Smooth muscle cell (in vitro differentiated cells): ENCODE data around the gene PAIP1. TPM values are rescaled to one million over a fixed set of nuclear protein-coding genes. Genes with fewer than 3 reads are reported as not detected.
"Not testable (repeated sequence)": the region's sequence is repeated elsewhere in the genome, so short reads cannot be mapped to it uniquely, and the experiment has no call there.

Experiments
- DNase-seq: peaks from one replicate; lab custom pipeline; 2025; ENCODE audit not compliant: unreplicated experiment; lab: John Stamatoyannopoulos, UW
- H2AFZ ChIP-seq: fragments of 200-600 bp; sonication (generic); 2 replicates; pipeline ENCODE4 v1.6.0; 2016; ENCODE audit warnings: antibody characterized with exemption, low read depth, mild to moderate bottlenecking
- H3F3A ChIP-seq: fragments of 200-600 bp; sonication (generic); 2 replicates; pipeline ENCODE4 v1.6.0; 2017; ENCODE audit warnings: antibody characterized with exemption, low read depth
- H3K27ac ChIP-seq: fragments of 200-600 bp; sonication (generic); 2 replicates; pipeline ENCODE4 v1.5.1; 2016; ENCODE audit warnings: low read depth, mild to moderate bottlenecking
- H3K27me3 ChIP-seq: fragments of 200-600 bp; sonication (generic); 2 replicates; pipeline ENCODE4 v1.6.1; 2016; ENCODE audit warnings: low read depth, mild to moderate bottlenecking
- H3K36me3 ChIP-seq: fragments of 200-600 bp; sonication (generic); 2 replicates; pipeline ENCODE4 v1.5.1; 2016; ENCODE audit warnings: low read depth
- H3K4me1 ChIP-seq: fragments of 200-600 bp; sonication (generic); 2 replicates; pipeline ENCODE4 v1.5.1; 2016; ENCODE audit warnings: low read depth
- H3K4me2 ChIP-seq: fragments of 200-600 bp; sonication (generic); 2 replicates; pipeline ENCODE4 v1.6.0; 2016; ENCODE audit warnings: mild to moderate bottlenecking
- H3K4me3 ChIP-seq: fragments of 200-600 bp; sonication (generic); 2 replicates; pipeline ENCODE4 v1.5.1; 2016; ENCODE audit warnings: mild to moderate bottlenecking
- H3K79me2 ChIP-seq: fragments of 200-600 bp; sonication (generic); 2 replicates; pipeline ENCODE4 v1.6.0; 2016; ENCODE audit warnings: low read depth, mild to moderate bottlenecking
- H3K9ac ChIP-seq: fragments of 200-600 bp; sonication (generic); 2 replicates; pipeline ENCODE4 v1.6.0; 2016; ENCODE audit warnings: low read depth
- H3K9me3 ChIP-seq: fragments of 200-600 bp; sonication (generic); replicated peaks from 2 replicates; pipeline ENCODE4 v1.5.1; 2016; ENCODE audit warnings: low read depth
- H4K20me1 ChIP-seq: fragments of 200-600 bp; sonication (generic); 2 replicates; pipeline ENCODE4 v1.6.0; 2016; ENCODE audit warnings: low read depth
- WGBS: methylation state at CpG from one replicate; pipeline ENCODE4 v1.1.7; 2016; ENCODE audit warnings: low lambda C conversion rate; 5-methylcytosine and 5-hydroxymethylcytosine counted together
- polyA plus RNA-seq: library from polyadenylated mRNA; unstranded; fragments of >200 nt; fragmentation: Nextera tagmentation; extraction: Ambion mirVana; gene quantifications from 2 replicates; pipeline ENCODE4 v1.2.1, GENCODE V29; 2016
- total RNA-seq: library from RNA; depleted of rRNA; stranded (reverse); fragments of >200 nt; gene quantifications from 2 replicates; pipeline ENCODE4 v1.2.3, GENCODE V29; 2014
- TF ChIP-seq, protein P1 (sequence below): fragments of 200-600 bp; sonication (generic); IDR thresholded peaks from 2 replicates; pipeline ENCODE4 v1.5.1; 2017; ENCODE audit warnings: borderline replicate concordance, mild to moderate bottlenecking, antibody characterized with exemption; ENCODE audit not compliant: insufficient read depth, poor library complexity, severe bottlenecking

Gene PAIP1
- total and polyA plus RNA-seq, 2 experiments from 2014 or later = 135 to 137 TPM

DNA sequence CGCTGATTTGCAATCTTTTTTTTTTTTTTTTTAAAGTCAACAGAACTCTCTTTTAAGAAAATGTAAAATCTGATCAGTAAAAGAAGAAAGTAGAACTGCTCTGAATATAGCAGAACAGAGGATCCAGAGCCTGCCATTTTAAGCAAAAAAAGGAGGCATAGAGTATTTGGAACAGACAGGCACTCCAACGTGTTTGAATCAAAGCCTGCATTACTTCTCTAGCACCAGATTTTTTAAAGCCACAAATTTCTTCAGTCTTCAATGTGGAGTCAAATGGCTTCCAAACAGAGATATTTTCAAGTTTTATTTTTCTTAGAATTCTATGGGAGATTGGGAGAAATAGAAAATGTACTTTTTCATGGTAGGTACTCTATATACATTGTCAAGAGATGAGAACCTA is 5.1 kb downstream of the PAIP1 start:
- H3K36me3 ChIP-seq = peaks cover 19% of the 10 kb centered on the region
- no peak overlapping the region for H3K4me3 ChIP-seq
- 94% methylated on average over 2 of the region's 2 CpGs for WGBS
- no peak overlapping the region for H2AFZ ChIP-seq
- peaks cover 92% of the 10 kb centered on the region for H3K79me2 ChIP-seq
- TF ChIP-seq, protein P1, sequence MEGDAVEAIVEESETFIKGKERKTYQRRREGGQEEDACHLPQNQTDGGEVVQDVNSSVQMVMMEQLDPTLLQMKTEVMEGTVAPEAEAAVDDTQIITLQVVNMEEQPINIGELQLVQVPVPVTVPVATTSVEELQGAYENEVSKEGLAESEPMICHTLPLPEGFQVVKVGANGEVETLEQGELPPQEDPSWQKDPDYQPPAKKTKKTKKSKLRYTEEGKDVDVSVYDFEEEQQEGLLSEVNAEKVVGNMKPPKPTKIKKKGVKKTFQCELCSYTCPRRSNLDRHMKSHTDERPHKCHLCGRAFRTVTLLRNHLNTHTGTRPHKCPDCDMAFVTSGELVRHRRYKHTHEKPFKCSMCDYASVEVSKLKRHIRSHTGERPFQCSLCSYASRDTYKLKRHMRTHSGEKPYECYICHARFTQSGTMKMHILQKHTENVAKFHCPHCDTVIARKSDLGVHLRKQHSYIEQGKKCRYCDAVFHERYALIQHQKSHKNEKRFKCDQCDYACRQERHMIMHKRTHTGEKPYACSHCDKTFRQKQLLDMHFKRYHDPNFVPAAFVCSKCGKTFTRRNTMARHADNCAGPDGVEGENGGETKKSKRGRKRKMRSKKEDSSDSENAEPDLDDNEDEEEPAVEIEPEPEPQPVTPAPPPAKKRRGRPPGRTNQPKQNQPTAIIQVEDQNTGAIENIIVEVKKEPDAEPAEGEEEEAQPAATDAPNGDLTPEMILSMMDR = no peak
- no peak overlapping the region for H3K9ac ChIP-seq
- no peaks in the 10 kb centered on the region for H3K9me3 ChIP-seq
- H3F3A ChIP-seq = no peaks in the 10 kb centered on the region
- peaks cover 86% of the 10 kb centered on the region for H4K20me1 ChIP-seq
- H3K4me2 ChIP-seq = no peak overlapping the region
- peaks cover 36% of the 10 kb centered on the region for H3K4me1 ChIP-seq
- no peaks in the 10 kb centered on the region for H3K27me3 ChIP-seq
- H3K27ac ChIP-seq = no peak overlapping the region
- DNase-seq = no peak

DNA sequence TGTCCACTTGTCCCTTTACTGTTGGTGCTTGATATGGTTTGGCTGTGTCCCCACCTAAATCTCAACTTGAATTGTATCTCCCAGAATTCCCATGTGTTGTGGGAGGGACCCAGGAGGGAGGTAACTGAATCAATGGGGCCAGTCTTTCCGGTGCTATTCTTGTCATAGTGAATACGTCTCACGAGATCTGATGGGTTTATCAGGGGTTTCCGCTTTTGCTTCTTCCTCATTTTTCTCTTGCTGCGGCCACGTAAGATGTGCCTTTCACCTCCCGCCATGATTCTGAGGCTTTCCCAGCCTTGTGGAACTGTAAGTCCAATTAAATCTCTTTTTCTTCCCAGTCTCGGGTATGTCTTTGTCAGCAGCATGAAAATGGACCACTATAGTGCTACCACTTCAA is 7.6 kb downstream of the PAIP1 start:
- H2AFZ ChIP-seq, H3K4me3 ChIP-seq, H3F3A ChIP-seq, H3K4me2 ChIP-seq, H3K9ac ChIP-seq, DNase-seq, H3K9me3 ChIP-seq, H3K27me3 ChIP-seq, H3K27ac ChIP-seq: not testable (repeated sequence)
- WGBS = 98% methylated on average over 8 of the region's 8 CpGs
- H3K4me1 ChIP-seq = peaks cover 22% of the 10 kb centered on the region
- H3K36me3 ChIP-seq = peaks cover 23% of the 10 kb centered on the region
- H4K20me1 ChIP-seq = peaks cover 86% of the 10 kb centered on the region
- peaks cover 89% of the 10 kb centered on the region for H3K79me2 ChIP-seq

DNA sequence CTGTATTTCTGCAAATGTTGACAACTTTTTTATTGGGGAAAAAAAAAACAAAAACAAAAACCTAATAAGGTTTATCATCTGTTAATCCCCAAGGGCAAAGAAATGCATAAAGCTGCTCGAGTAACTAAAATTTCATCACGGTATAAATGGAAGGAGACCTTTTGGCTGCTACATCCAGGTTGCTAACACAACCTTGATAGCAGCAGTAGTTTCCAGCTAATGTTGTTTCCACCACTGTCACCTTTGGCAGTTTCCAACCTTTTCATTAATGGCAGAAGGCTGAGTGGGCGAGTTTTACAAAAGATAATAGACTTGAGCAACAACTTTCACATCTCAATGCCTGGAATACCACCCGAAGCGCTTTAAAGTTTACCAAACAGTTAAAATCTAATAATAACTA is 8.5 kb downstream of the PAIP1 start:
- TF ChIP-seq, protein P1 = no peak
- peaks cover 13% of the 10 kb centered on the region for H3K4me1 ChIP-seq
- no peaks in the 10 kb centered on the region for H3K9me3 ChIP-seq
- H3F3A ChIP-seq = no peaks in the 10 kb centered on the region
- peaks cover 79% of the 10 kb centered on the region for H3K79me2 ChIP-seq
- H3K36me3 ChIP-seq = peaks cover 25% of the 10 kb centered on the region
- no peaks in the 10 kb centered on the region for H3K27me3 ChIP-seq
- no peak overlapping the region for H2AFZ ChIP-seq
- H3K9ac ChIP-seq = no peak overlapping the region
- H4K20me1 ChIP-seq = peaks cover 82% of the 10 kb centered on the region
- H3K4me2 ChIP-seq = no peak overlapping the region
- no peak overlapping the region for H3K27ac ChIP-seq
- 96% methylated on average over 5 of the region's 5 CpGs for WGBS
- no peak overlapping the region for H3K4me3 ChIP-seq
- DNase-seq = no peak

DNA sequence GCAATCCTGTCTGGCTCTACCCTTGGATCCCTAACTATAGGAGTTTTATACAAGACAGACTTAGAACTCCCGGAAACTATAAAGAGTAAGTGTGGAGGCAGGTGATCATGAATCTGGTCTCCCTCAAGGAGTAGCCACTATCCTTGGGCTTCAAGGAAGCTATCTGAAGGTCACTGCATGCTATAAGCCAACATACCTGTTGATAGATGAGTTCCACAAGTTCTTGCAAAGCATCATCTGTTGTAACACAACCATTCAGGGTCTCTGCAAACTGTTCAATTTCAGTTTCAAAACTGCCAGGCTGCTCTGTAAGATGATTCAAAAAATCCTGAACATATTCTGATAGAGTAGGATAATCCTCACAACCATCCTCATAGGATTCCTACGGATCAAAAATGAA is 9.3 kb downstream of the PAIP1 start:
- no peak overlapping the region for H3K27ac ChIP-seq
- H3K4me3 ChIP-seq = no peak overlapping the region
- peaks cover 76% of the 10 kb centered on the region for H4K20me1 ChIP-seq
- no peak for DNase-seq
- H3K9me3 ChIP-seq = no peaks in the 10 kb centered on the region
- WGBS = 100% methylated on average over 2 of the region's 2 CpGs
- no peaks in the 10 kb centered on the region for H3K27me3 ChIP-seq
- H3F3A ChIP-seq = no peaks in the 10 kb centered on the region
- peaks cover 6% of the 10 kb centered on the region for H3K4me1 ChIP-seq
- peaks cover 33% of the 10 kb centered on the region for H3K36me3 ChIP-seq
- no peak overlapping the region for H3K4me2 ChIP-seq
- TF ChIP-seq, protein P1 = no peak
- H2AFZ ChIP-seq = no peak overlapping the region
- H3K9ac ChIP-seq = no peak overlapping the region
- H3K79me2 ChIP-seq = peaks cover 74% of the 10 kb centered on the region
